A549 (cell line): ENCODE measurements around the gene CPOX. TPM values are rescaled to one million over a fixed set of nuclear protein-coding genes. Genes with fewer than 3 reads are reported as not detected.

Source experiments
- ATAC-seq, 2 experiments: fragments of 200-7000 bp in 1 of 2; fragments of >200 bp in 1 of 2; cut with Nextera tagmentation in 1 of 2; cut with Tn5 transposase in 1 of 2; 3 replicates each; pipeline versions ENCODE4 v1.8.0 to v1.9.1; 2018 to 2020; ENCODE audit warnings: mild to moderate bottlenecking in 1 of 2, moderate library complexity in 1 of 2
- CTCF ChIA-PET: fragments of 300-600 bp; sonication (Branson Sonifier 250); formaldehyde crosslinking; extraction: SDS; loops from one replicate; lab custom pipeline; 2021; ENCODE audit warnings: antibody characterized with exemption, inconsistent platforms; lab: Yijun Ruan, JAX
- POLR2A ChIA-PET: fragments of 350-600 bp; formaldehyde crosslinking; extraction: SDS; loops from one replicate; lab custom pipeline; 2021; ENCODE audit warnings: antibody characterized with exemption, inconsistent platforms; lab: Yijun Ruan, JAX
- DNase-seq, 2 experiments: peaks; one replicate each; pipeline versions ENCODE4 v3.0.0 to v3.0.0-alpha.2; 2011 to 2016; ENCODE audit warnings: low read depth in 1 of 2, low spot score in 1 of 2
- FAIRE-seq: peaks from 2 replicates; lab custom pipeline; 2011; peaks lifted over from hg19 to GRCh38; lab: Jason Lieb, UNC
- H3K27ac ChIP-seq, 2 experiments: fragments of >200 bp; sonication (Bioruptor Twin); formaldehyde crosslinking; 3 replicates each; pipeline ENCODE4 v1.5.1; 2016 to 2017
- H3K4me1 ChIP-seq: fragments of >200 bp; sonication (Bioruptor Twin); formaldehyde crosslinking; 3 replicates; pipeline ENCODE4 v1.6.1; 2016
- H3K4me2 ChIP-seq: fragments of >200 bp; sonication (Bioruptor Twin); formaldehyde crosslinking; 3 replicates; pipeline ENCODE4 v1.6.1; 2016
- H3K4me3 ChIP-seq: fragments of >200 bp; sonication (Bioruptor Twin); formaldehyde crosslinking; 3 replicates; pipeline ENCODE4 v1.5.1; 2016
- H3K9me3 ChIP-seq: fragments of >200 bp; sonication (Bioruptor Twin); formaldehyde crosslinking; 3 replicates; pipeline ENCODE4 v1.6.1; 2016
- CHD2 ChIP-seq: fragments of 150-350 bp; IDR thresholded peaks from 2 replicates; pipeline ENCODE4 v1.6.1; 2014; ENCODE audit warnings: low read length; ENCODE audit not compliant: partially characterized antibody
- E2F6 ChIP-seq: IDR thresholded peaks from 2 replicates; pipeline ENCODE4 v1.6.1; 2012; ENCODE audit warnings: low read depth, borderline replicate concordance
- EHF ChIP-seq: fragments of 250-450 bp; sonication (Bioruptor Pico); IDR thresholded peaks from 2 replicates; pipeline ENCODE4 v1.5.0; 2020; ENCODE audit warnings: mild to moderate bottlenecking
- EHMT2 ChIP-seq: fragments of 200-600 bp; sonication (generic); IDR thresholded peaks from 2 replicates; pipeline ENCODE4 v1.6.1; 2016; ENCODE audit warnings: antibody characterized with exemption, low read depth, mild to moderate bottlenecking, moderate library complexity
- FOXS1 ChIP-seq: fragments of 250-450 bp; sonication (Bioruptor Pico); IDR thresholded peaks from 2 replicates; pipeline ENCODE4 v1.5.0; 2020; ENCODE audit warnings: mild to moderate bottlenecking, moderate library complexity
- GATA3 ChIP-seq: IDR thresholded peaks from 2 replicates; pipeline ENCODE4 v1.6.1; 2012; ENCODE audit warnings: borderline replicate concordance
- HEYL ChIP-seq: fragments of 250-450 bp; sonication (Bioruptor Pico); IDR thresholded peaks from 2 replicates; pipeline ENCODE4 v1.8.0; 2021; ENCODE audit warnings: mild to moderate bottlenecking, moderate library complexity
- HMGXB4 ChIP-seq: fragments of 250-450 bp; sonication (Bioruptor Pico); IDR thresholded peaks from 2 replicates; pipeline ENCODE4 v1.5.0; 2021; ENCODE audit warnings: mild to moderate bottlenecking, moderate library complexity, borderline replicate concordance
- HOXB13 ChIP-seq: fragments of 250-450 bp; sonication (Bioruptor Pico); IDR thresholded peaks from 2 replicates; pipeline ENCODE4 v1.5.0; 2020; ENCODE audit warnings: low read depth, mild to moderate bottlenecking, moderate library complexity
- KDM1A ChIP-seq: fragments of 200-600 bp; sonication (generic); IDR thresholded peaks from 2 replicates; pipeline ENCODE4 v1.6.1; 2016; ENCODE audit warnings: low read depth, mild to moderate bottlenecking
- KDM5A ChIP-seq: fragments of 200-600 bp; sonication (generic); IDR thresholded peaks from 2 replicates; pipeline ENCODE4 v1.6.1; 2016; ENCODE audit warnings: antibody characterized with exemption, mild to moderate bottlenecking
- NFE2L2 ChIP-seq: fragments of 150-350 bp; conservative IDR thresholded peaks from 2 replicates; pipeline ENCODE4 v1.6.1; 2014; ENCODE audit warnings: low read length
- NPAS2 ChIP-seq: fragments of 250-450 bp; sonication (Bioruptor Pico); IDR thresholded peaks from 2 replicates; pipeline ENCODE4 v1.8.0; 2022; ENCODE audit warnings: mild to moderate bottlenecking, moderate library complexity, borderline replicate concordance
- RNF2 ChIP-seq: fragments of 200-600 bp; sonication (generic); IDR thresholded peaks from 2 replicates; pipeline ENCODE4 v1.6.1; 2016; ENCODE audit warnings: low read depth, mild to moderate bottlenecking, antibody characterized with exemption, moderate library complexity, borderline replicate concordance
- SREBF2 ChIP-seq: fragments of 450-650 bp; IDR thresholded peaks from 2 replicates; pipeline ENCODE4 v1.6.1; 2014; ENCODE audit warnings: mild to moderate bottlenecking, moderate library complexity
- TFCP2L1 ChIP-seq: fragments of 250-450 bp; sonication (Bioruptor Pico); IDR thresholded peaks from 2 replicates; pipeline ENCODE4 v1.5.0; 2021; ENCODE audit warnings: mild to moderate bottlenecking
- TP53 ChIP-seq: fragments of 250-450 bp; sonication (Bioruptor Pico); IDR thresholded peaks from 2 replicates; pipeline ENCODE4 v1.5.0; 2021; ENCODE audit warnings: mild to moderate bottlenecking, moderate library complexity
- ZC3H11A ChIP-seq: fragments of 450-650 bp; IDR thresholded peaks from 2 replicates; pipeline ENCODE4 v1.6.1; 2014; ENCODE audit warnings: antibody characterized with exemption, mild to moderate bottlenecking
- ZSCAN20 ChIP-seq: fragments of 250-450 bp; sonication (Bioruptor Pico); IDR thresholded peaks from 2 replicates; pipeline ENCODE4 v1.8.0; 2022; ENCODE audit warnings: mild to moderate bottlenecking, moderate library complexity
- WGBS: methylation state at CpG from one replicate; pipeline ENCODE4 v1.1.6; 2017; ENCODE audit errors: missing lambda C conversion rate; 5-methylcytosine and 5-hydroxymethylcytosine counted together
- polyA plus RNA-seq, 4 experiments: library from polyadenylated mRNA; depleted of rRNA in 3 of 4; stranded (reverse); fragments of >200 nt; fragmentation: RNase III in 1 of 4; extraction: RNeasy Plus Mini Kit Qiagen cat#74134 plus additional on column Dnase treatment in 1 of 4; gene quantifications; 2 replicates in 3 of 4; 3 replicates in 1 of 4; pipeline ENCODE4 v1.2.3, GENCODE V29; 2011 to 2017
- TF ChIP-seq, protein P1 (sequence below): fragments of 250-450 bp; sonication (Bioruptor Pico); IDR thresholded peaks from 2 replicates; pipeline ENCODE4 v1.5.0; 2020; ENCODE audit warnings: low read depth, mild to moderate bottlenecking, moderate library complexity
- TF ChIP-seq, protein P2 (sequence below): IDR thresholded peaks from 2 replicates; pipeline ENCODE4 v1.6.1; 2012
- TF ChIP-seq, protein P3 (sequence below): fragments of >200 bp; sonication (Bioruptor Twin); formaldehyde crosslinking; IDR thresholded peaks from 3 replicates; pipeline ENCODE4 v1.5.1; 2016

The CPOX gene
- polyA plus RNA-seq, 2 of the 4 experiments (the other 2 are of a cell fraction) = 25.7 to 30.3 TPM

DNA sequence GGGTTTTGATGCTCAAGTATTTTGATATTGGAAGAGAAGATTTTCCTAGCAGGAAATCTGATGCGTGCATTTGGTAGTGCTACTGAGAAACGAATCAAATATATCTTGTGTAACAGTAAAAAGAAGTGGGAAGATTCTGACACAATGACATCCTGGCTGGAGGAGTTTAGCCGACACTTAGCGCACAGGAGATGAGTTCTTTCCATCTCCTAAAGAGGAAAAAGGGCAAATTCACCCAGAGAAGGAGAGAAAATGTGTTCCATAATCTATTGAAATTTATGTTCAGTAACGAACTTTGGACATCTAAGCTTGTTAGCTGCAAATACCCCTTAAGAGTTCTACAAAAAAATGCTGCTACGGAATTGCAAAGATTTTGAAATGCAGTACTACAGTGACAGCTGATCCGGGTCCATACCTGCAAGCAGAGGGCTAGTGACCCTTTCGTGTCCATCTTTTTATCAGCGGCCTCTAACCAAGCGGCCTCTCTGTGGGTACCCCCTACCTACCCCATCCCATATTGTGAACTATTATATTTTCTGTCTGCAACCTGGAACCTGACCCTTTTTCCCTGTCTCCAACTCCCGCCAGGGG is 971 bp downstream of the CPOX start:
- ATAC-seq (peak in 1 of 2 experiments; percentile 3; a peak in 1 of 6 replicates), FAIRE-seq (no peak)
- no peak for TF ChIP-seq EHMT2
- TF ChIP-seq, protein P1, sequence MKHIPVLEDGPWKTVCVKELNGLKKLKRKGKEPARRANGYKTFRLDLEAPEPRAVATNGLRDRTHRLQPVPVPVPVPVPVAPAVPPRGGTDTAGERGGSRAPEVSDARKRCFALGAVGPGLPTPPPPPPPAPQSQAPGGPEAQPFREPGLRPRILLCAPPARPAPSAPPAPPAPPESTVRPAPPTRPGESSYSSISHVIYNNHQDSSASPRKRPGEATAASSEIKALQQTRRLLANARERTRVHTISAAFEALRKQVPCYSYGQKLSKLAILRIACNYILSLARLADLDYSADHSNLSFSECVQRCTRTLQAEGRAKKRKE (CRISPR knock-in tag) = no peak
- TF ChIP-seq FOXS1 (CRISPR knock-in tag) = no peak
- TF ChIP-seq, protein P2, sequence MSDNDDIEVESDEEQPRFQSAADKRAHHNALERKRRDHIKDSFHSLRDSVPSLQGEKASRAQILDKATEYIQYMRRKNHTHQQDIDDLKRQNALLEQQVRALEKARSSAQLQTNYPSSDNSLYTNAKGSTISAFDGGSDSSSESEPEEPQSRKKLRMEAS = no peak
- no peak for TF ChIP-seq CHD2
- TF ChIP-seq ZSCAN20 (CRISPR knock-in tag) = no peak
- TF ChIP-seq EHF (CRISPR knock-in tag) = no peak
- TF ChIP-seq SREBF2 = no peak
- TF ChIP-seq NPAS2 = no peak
- TF ChIP-seq HEYL (CRISPR knock-in tag) = no peak
- no peak for TF ChIP-seq ZC3H11A
- no peak for TF ChIP-seq TFCP2L1
- no peak for TF ChIP-seq KDM5A
- no peak for TF ChIP-seq TP53 (CRISPR knock-in tag)
- TF ChIP-seq HMGXB4 (CRISPR knock-in tag) = no peak

DNA sequence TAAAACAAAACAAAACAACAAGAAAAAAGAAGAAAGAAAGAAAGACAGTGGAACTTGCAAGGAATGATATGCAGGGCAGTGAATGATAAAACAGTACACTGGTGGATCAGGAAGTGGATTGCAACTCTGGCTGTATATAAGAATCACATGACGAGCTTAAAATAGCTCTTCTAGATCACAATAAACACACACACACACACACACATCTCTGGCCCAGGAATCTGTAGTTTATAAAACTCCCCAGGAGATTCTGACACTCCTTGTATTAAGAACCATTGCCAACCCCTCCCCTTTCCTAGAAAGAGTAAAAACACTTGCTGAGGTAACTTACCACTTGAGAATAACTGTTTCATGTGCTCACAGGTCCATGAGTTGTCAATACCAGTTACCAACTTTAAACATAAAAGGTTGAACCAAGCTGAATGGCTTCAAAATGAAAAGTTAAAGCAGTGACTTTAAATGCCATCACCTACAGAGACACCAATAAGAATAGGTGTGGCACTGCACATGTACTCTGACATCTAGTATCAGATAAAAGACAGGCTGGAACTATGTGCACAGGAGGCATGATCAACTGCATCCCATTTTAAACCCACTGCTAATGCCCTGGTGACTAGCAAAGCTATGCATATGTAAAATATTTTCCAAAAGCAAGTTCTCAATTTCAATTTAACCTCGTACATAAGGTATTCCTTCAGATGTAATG is 3.9 kb downstream of the CPOX start:
- WGBS = 72% methylated on average over 2 of the region's 2 CpGs
- CTCF ChIA-PET = interaction anchor here (0.5 to 10.2 kb wide), 3 partner anchors 14 to 1368 kb away, joined by 3 to 77 read pairs (median 3); no protein-coding TSS in a partner anchor
- peak; percentile 54 for FAIRE-seq
- POLR2A ChIA-PET = no interaction called here
- no peak overlapping the region for H3K4me3 ChIP-seq
- no peak overlapping the region for H3K4me2 ChIP-seq
- DNase-seq = no peak
- H3K4me1 ChIP-seq = peaks cover 17% of the 10 kb centered on the region; the same call in 2 of the 3 replicates
- no peaks in the 10 kb centered on the region for H3K9me3 ChIP-seq
- no peak overlapping the region for H3K27ac ChIP-seq
- TF ChIP-seq SREBF2 = no peak
- TF ChIP-seq KDM5A = no peak
- TF ChIP-seq, protein P2 = no peak
- no peak for ATAC-seq

More for the DNA sequence above, 971 bp downstream of the CPOX start:
- no peak for DNase-seq
- POLR2A ChIA-PET = interaction anchor here (1.8 kb wide), 1 partner anchor 70 kb away, joined by 10 read pairs; the partner anchor contains the start of gene CLDND1
- peak overlapping the region; percentile 77 to 86; a peak in 5 of 6 replicates for H3K27ac ChIP-seq
- H3K4me2 ChIP-seq = peak overlapping the region; percentile 91
- peaks cover 11% of the 10 kb centered on the region; the same call in 1 of the 3 replicates for H3K4me1 ChIP-seq
- CTCF ChIA-PET = interaction anchor here (1.8 to 10.2 kb wide), 3 partner anchors 11 to 402 kb away, joined by 4 to 77 read pairs (median 6); no protein-coding TSS in a partner anchor
- WGBS = 41% methylated on average over 11 of the region's 11 CpGs
- no peaks in the 10 kb centered on the region for H3K9me3 ChIP-seq
- H3K4me3 ChIP-seq = peak overlapping the region; percentile 85

- FAIRE-seq (no peak), DNase-seq (no peak), ATAC-seq (no peak)
- CTCF ChIA-PET = interaction anchor here (1.2 to 10.2 kb wide), 3 partner anchors 9 to 15 kb away, joined by 3 to 77 read pairs (median 7); no protein-coding TSS in a partner anchor
- Histone ChIP-seq H3K9me3 (no peaks in the 10 kb centered on the region), H3K4me1 (peaks cover 17% of the 10 kb centered on the region; the same call in 2 of the 3 replicates), H3K4me2 (no peak overlapping the region), H3K4me3 (no peak overlapping the region), H3K27ac (no peak overlapping the region)
- POLR2A ChIA-PET = no interaction called here
- TF ChIP-seq NFE2L2 = no peak
- TF ChIP-seq, protein P3, sequence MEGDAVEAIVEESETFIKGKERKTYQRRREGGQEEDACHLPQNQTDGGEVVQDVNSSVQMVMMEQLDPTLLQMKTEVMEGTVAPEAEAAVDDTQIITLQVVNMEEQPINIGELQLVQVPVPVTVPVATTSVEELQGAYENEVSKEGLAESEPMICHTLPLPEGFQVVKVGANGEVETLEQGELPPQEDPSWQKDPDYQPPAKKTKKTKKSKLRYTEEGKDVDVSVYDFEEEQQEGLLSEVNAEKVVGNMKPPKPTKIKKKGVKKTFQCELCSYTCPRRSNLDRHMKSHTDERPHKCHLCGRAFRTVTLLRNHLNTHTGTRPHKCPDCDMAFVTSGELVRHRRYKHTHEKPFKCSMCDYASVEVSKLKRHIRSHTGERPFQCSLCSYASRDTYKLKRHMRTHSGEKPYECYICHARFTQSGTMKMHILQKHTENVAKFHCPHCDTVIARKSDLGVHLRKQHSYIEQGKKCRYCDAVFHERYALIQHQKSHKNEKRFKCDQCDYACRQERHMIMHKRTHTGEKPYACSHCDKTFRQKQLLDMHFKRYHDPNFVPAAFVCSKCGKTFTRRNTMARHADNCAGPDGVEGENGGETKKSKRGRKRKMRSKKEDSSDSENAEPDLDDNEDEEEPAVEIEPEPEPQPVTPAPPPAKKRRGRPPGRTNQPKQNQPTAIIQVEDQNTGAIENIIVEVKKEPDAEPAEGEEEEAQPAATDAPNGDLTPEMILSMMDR = peak; percentile 26; the same call in 1 of the 3 replicates
- TF ChIP-seq EHMT2 = no peak
- no peak for TF ChIP-seq NPAS2
- TF ChIP-seq HOXB13 (CRISPR knock-in tag) = no peak
- no peak for TF ChIP-seq E2F6
- TF ChIP-seq RNF2 = no peak
- no peak for TF ChIP-seq GATA3
- no peak for TF ChIP-seq HMGXB4 (CRISPR knock-in tag)
- no peak for TF ChIP-seq KDM1A
These were observed 5.3 kb downstream of the CPOX start for GRCh38 chr3:98588065-98588464.
